Measurements from ENCODE around the gene FCRLA.

DNA sequence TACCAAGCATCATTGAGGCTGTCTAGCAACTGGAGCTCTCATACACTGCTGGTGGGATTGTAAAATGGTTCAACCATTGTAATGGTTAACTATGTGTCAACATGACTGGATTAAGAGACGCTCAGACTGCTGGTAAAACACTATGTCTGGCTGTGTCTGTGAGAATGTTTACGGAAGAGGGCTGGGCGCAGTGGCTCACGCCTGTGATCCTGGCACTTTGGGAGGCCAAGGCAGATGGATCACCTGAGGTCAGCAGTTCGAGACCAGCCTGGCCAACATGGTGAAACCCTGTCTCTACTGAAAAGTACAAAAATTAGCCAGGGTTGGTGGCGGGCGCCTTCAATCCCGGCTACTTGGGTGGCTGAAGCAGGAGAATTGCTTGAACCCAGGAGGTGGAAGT, 4.8 kb upstream of the FCRLA start:
- TF ChIP-seq EZH2 (IDR thresholded peaks at IDR 0.05; ENCODE audit: insufficient read depth, poor library complexity, severe bottlenecking) (no peak), EZH2phosphoT487 (IDR thresholded peaks at IDR 0.05; ENCODE audit: insufficient read depth, low read depth) (no peak)

All from GM23248 (cell line).